Mesenteric fat pad (tissue), 1 donor: ENCODE data around the gene ATP23. TPM values are rescaled to one million over a fixed set of nuclear protein-coding genes. Genes with fewer than 3 reads are reported as not detected.
A peak's percentile ranks its signal among the peaks of the same experiment; 100 is the strongest.

Source experiments
- DNase-seq: peaks from one replicate; pipeline ENCODE4 v3.0.0-alpha.2; 2020; ENCODE audit warnings: low spot score
- long read RNA-seq: library from polyadenylated mRNA; unstranded; transcript quantifications from one replicate; pipeline ENCODE4 v2.0.0, GENCODE V29; 2020
- total RNA-seq: library from RNA; stranded (reverse); fragmentation: NEBNext Ultra II Directional; extraction: Animal tissue kit (Norgen Biotek cat#: 25700); gene quantifications from one replicate; pipeline ENCODE4 v1.2.1, GENCODE V29; 2021
- donor health status: DM: yes; HTN: yes; CAD: no.

Gene ATP23, protein sequence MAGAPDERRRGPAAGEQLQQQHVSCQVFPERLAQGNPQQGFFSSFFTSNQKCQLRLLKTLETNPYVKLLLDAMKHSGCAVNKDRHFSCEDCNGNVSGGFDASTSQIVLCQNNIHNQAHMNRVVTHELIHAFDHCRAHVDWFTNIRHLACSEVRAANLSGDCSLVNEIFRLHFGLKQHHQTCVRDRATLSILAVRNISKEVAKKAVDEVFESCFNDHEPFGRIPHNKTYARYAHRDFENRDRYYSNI
- 9.5 TPM for total RNA-seq
- long read RNA-seq, transcript ATP23-201 (6 exons, 1,245 nt): major isoform, 6 of 9 reads
- long read RNA-seq, partial matches to known transcripts: 0 of 9 reads
- long read RNA-seq, other reads (novel, unspliced or antisense): 3 of 9 reads

GRCh38 chr12:57941165-57941894 lies at the start of gene ATP23:
Gene ATP23 (plus strand): TSS chr12:57941567. CDS start chr12:57941702, 135 bp downstream.
- DNase-seq: peak; percentile 98

DNA sequence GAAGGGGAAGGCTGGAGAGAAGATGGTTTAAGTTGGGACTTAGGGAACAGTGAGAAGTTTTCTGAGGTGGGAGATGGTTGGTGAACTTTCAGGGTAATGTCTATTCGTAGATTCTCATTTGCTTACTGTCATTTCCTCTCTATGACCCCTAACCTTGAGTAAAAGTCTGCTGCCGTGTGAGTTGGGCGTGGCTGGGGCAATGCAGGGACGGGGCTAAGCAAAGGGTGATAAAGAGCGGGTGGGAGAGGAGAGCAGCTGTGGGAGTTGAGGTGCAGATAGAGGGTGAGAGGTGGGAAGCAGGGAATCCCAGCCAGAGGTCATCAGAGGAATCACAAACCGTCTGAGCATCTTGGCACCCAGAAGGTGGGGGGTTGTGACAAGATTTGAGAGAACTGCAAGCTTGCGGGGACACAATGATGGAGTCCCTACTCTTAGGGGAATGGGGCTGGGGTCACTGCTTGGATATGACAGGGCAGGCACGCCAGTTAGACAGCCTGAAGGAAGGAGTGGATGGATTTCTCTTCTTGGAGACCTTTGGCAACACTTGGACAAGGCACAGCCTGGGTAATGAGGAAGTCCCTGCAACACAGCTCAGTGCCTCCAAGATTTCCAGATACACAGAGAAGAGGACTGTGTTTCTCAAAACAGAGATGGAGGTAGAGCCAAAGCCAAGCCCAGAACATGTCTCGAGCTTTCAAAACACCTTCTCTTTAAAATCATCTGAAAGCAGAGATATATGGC lies 49.0 kb upstream of the ATP23 start:
- no peak for DNase-seq

- peak; percentile 94 for DNase-seq
Observed at GRCh38 chr12:57893431-57894353, 47.7 kb upstream of the ATP23 start.

- no peak for DNase-seq
Observed at GRCh38 chr12:57894399-57895292, 46.7 kb upstream of the ATP23 start.

DNA sequence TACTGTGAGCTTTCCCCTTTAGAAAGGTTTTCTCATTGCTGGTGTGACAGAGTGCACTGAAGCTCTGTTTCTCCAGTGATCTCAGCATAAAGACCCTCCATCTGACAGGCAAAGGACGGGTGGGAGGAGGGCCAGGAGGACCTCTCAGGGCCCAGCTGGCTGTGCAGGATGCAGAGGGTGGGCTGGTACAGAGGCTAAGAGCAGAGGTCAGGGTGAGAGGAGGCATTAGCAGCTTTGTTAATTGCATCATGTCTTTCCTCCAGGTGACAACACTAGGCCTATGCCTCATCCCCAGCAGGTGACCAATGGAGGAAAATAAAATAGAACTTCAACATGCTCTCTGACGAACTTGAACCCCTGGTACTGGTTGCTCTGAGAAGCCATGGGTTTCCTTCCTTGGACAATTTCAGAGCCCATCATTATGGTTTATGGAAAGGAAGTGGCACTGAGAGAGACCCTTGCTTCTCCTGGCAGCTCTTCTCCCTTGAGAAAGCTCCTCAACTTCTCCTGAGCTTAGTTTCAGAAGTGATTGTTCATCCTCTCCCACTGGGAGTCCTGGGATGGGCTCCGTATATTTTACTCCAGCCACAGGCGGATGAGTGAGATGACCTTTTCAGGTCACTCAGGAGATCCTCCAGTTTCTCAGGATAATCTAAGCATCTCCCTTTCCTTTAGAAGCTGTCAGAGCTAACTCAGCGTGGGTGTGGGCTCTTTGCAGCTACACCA lies 45.8 kb upstream of the ATP23 start:
- DNase-seq: no peak

DNA sequence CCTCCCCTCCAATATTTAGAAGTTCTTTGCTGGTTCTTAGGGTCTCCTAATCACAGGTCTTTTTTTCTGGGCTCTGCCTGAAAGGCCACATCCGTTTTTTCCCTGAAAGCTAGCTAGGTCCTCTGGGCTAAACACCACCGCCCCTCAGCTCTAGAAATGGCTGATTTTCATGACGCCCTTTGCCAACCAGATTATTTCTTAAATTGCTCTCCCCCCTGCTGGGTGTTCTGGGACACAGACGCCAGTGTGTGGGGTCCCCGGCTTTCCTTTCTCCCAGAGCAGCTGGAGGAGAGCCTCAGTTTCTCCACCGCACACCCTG lies 45.3 kb upstream of the ATP23 start:
- DNase-seq: no peak

- DNase-seq: peak; percentile 94
Observed at GRCh38 chr12:57896434-57897201, 44.7 kb upstream of the ATP23 start.

DNA sequence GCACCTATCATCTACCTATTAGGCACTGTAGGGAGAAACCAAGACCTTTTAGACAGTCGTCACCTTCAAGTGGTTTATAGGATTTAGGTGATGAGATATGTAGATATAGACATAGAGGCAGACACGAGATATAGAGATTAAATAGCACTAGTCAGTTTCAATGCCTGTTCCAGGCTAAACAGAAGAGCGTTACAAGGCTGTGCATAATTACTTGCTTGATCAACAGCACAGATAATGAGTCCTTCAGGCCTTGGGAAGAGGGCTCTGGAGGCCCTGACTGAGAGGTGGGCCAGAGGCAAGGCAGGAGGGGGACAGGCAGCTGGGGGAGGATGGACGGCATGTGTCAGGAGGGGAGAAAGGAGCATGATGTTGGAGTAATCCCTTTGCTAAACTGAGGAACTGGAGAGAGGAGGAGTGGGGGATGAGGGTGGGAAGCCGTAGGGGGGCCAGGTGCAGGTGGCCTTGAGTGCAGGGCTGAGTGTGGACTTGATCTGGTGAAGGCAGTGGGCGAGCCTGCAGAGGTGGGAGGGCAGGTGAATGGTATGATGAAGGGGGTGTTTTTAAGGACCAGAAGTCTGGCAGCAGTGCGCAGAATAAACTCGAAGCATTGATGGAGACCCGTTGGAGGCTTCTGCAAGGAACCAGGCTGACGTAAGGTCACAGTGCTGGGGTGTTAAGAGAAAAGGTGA lies 43.9 kb upstream of the ATP23 start:
- DNase-seq: no peak

DNA sequence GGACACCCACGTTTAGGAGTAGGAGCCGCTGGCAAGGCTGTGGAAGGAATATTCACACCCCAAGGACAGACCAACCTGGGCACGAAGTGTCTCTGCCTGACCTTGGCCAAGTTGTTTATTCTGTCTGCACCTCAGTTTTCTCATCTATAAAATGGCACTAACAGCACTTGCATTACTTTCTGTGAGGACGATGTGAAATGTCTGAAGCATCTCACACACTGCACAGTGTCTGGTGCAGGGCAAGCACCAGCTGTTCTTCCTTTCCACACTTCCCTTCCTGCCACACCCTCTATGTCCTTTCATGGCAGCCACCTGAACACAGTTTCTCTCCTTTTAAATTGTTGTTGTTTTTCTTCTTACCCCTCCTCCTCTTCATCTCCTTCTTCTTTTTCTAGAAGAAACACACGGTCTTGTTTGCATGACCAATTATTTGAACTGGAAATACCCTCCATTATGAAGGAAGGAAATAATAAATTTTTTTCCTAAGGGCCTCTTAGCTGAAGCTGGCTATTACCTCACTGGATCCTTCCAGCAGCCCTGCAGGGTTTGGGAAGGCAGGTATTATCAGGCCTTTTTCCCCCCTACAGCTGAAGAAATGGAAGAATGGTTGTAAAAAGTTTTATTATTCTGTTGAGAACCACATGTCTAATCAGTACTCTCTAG lies 42.9 kb upstream of the ATP23 start:
- no peak for DNase-seq

DNA sequence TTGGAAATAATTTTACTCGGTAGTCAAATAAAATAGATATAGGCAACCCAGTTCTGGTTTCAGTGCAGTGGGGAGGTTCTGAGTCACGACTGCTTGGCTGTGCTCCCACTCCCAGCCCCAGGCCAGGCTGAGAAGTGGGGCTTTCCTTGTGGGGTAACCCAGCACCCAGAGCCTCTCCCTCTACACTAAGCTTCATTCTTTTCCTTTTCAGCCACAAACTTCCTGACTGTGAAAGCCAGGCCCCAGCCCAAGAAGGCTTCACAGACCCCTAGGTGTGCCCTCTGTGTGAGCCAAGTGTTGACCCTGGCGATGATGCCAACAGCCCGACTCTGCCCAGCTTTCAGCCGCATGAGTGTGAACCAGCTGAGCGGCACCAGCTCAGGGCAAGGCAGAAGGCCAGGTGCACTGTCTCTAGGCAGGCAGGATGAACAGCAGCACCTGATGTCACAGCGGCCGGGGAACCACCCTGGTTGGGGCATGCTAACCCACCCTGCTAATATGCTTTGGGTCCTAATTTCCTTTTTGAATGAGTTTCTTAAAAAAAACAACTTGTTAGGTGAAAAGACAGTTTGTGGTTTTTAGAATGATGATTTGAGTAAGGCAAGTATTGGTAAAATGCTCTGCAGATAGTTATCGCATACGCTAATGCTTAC lies 42.2 kb upstream of the ATP23 start:
- no peak for DNase-seq

- DNase-seq: no peak
Observed at GRCh38 chr12:57902478-57902969, 38.8 kb upstream of the ATP23 start.

- DNase-seq: no peak
Observed at GRCh38 chr12:57904426-57904825, 36.9 kb upstream of the ATP23 start.

DNA sequence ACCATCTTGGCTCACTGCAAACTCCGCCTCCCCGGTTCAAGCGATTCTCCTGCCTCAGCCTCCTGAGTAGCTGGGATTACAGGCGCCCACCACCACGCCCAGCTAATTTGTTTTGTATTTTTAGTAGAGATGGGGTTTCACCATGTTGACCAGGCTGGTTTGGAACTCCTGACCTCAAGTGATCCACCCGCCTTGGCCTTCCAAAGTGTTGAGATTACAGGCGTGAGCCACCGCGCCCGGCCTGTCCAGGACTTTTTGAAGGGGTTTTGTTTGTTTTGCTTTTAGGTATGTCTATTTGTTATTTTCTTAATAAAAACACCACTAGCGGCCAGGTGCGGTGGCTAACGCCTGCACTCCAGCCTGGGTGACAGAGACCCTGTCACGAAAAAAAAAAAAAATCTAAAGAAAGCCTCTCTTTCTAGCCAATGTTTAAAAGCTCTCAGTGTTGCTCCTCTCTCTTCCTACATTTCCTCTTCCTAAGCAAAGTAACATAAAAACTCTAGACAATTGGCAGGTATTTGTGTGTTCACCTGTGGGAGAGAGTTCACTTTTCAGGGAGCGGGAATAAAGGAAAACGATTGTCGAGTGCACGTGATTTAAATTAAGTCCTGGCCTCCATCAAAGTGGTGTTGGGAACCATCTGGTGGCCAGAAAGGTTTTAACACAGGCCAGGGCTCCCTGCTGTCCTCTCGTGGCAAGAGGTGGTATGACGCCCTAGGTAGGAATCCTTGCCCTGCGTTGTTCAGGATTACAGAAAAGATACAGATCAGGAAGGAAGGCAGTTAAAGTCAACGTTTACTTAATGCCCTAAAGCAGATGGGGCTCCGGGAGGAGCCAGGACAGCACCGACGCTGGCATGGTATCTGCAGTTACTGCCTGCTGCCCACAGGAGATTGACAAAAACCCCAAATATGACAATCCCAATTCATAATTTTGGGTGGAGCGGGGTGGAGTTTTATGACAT lies 36.2 kb upstream of the ATP23 start:
- DNase-seq: no peak

GRCh38 chr12:57905812-57906475 lies 35.4 kb upstream of the ATP23 start:
- no peak for DNase-seq

GRCh38 chr12:57906821-57907220 lies 34.5 kb upstream of the ATP23 start:
- no peak for DNase-seq
